Measurements from ENCODE around the gene TMEM271.

TMEM271 gene

DNA sequence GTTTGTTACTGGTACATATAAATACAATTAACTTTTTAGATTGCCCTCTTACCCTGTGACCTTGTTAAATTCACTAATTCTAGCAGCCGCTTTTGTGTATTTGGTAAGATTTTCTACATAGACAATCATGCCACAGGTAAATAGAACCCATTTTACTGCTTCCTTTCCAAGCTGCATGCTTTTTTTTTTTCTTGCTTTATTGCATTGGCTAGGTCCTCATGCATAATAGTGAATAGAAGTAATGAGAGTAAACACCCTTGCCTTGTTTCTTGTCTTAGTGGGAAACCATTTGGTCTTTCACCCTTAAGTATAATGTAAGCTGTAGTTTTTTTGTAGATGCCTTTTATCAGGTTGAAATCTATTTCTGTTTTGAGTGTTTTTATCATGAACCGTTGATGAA, 7.7 kb upstream of the TMEM271 start:
- TF ChIP-seq, protein P1, sequence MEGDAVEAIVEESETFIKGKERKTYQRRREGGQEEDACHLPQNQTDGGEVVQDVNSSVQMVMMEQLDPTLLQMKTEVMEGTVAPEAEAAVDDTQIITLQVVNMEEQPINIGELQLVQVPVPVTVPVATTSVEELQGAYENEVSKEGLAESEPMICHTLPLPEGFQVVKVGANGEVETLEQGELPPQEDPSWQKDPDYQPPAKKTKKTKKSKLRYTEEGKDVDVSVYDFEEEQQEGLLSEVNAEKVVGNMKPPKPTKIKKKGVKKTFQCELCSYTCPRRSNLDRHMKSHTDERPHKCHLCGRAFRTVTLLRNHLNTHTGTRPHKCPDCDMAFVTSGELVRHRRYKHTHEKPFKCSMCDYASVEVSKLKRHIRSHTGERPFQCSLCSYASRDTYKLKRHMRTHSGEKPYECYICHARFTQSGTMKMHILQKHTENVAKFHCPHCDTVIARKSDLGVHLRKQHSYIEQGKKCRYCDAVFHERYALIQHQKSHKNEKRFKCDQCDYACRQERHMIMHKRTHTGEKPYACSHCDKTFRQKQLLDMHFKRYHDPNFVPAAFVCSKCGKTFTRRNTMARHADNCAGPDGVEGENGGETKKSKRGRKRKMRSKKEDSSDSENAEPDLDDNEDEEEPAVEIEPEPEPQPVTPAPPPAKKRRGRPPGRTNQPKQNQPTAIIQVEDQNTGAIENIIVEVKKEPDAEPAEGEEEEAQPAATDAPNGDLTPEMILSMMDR (IDR thresholded peaks at IDR 0.05; ENCODE audit: low read length) = no peak
- TF ChIP-seq EZH2 (IDR thresholded peaks at IDR 0.05; ENCODE audit: borderline replicate concordance, low read length) = no peak
- Histone ChIP-seq H3K27ac (ENCODE audit: low read depth, low read length, poor library complexity, severe bottlenecking) (no peak overlapping the region), H3K4me2 (ENCODE audit: low read length) (no peak overlapping the region), H3K79me2 (ENCODE audit: insufficient read depth, low read length) (no peaks in the 10 kb centered on the region), H3K4me3 (ENCODE audit: low read depth, low read length, poor library complexity, severe bottlenecking) (no peak overlapping the region), H3K36me3 (ENCODE audit: insufficient read depth, low read length) (no peaks in the 10 kb centered on the region), H4K20me1 (ENCODE audit: insufficient read depth, low read length) (no peaks in the 10 kb centered on the region), H3K9me3 (ENCODE audit: low read length) (no peaks in the 10 kb centered on the region), H3K9me2 (ENCODE audit: low read depth, low read length) (no peaks in the 10 kb centered on the region), H3K4me1 (ENCODE audit: insufficient read depth, low read length, severe bottlenecking) (no peaks in the 10 kb centered on the region), H2AFZ (ENCODE audit: low read length) (no peak overlapping the region), H3K27me3 (ENCODE audit: insufficient read depth, low read length) (no peaks in the 10 kb centered on the region), H3F3A (ENCODE audit: insufficient read depth, low read length) (no peaks in the 10 kb centered on the region), H3K9ac (ENCODE audit: low read length) (no peak overlapping the region)

DNA sequence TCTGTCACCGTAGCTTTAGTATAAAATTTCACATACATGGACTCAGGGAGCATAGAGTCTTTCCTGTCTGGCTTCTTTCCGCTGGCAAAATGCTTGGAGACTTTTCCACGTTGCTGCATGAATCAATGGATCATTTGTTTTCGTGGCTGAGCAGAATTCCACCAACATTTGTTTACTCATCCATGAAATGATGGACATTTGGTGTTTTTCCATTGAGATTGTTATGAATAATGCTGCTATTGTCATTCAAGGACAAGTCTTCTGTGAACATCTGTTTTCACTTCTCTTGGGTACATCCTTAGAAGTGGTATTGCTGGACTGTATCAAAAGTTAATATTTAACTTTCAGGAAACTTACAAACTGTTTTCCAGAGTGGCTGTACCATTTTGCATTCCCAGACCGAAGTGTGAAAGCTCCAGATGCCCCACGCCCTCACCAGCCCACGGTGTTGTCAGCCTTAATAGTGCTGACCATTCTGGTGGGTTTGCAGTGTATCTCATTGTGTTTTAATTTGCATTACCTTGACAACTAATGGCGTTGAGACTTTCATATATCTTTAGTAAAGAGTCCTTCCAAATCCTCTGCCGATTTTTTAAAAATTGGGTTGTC, 5.8 kb upstream of the TMEM271 start:
- H3K9me2 ChIP-seq (ENCODE audit: low read depth, low read length) = no peaks in the 10 kb centered on the region
- no peaks in the 10 kb centered on the region for H3F3A ChIP-seq (ENCODE audit: insufficient read depth, low read length)
- H4K20me1 ChIP-seq (ENCODE audit: insufficient read depth, low read length) = no peaks in the 10 kb centered on the region
- TF ChIP-seq, protein P1 (IDR thresholded peaks at IDR 0.05; ENCODE audit: low read length) = no peak
- no peak for TF ChIP-seq EZH2 (IDR thresholded peaks at IDR 0.05; ENCODE audit: borderline replicate concordance, low read length)
- no peak overlapping the region for H3K4me3 ChIP-seq (ENCODE audit: low read depth, low read length, poor library complexity, severe bottlenecking)
- H3K27ac ChIP-seq (ENCODE audit: low read depth, low read length, poor library complexity, severe bottlenecking) = no peak overlapping the region
- no peaks in the 10 kb centered on the region for H3K36me3 ChIP-seq (ENCODE audit: insufficient read depth, low read length)
- H2AFZ ChIP-seq (ENCODE audit: low read length) = no peak overlapping the region
- H3K4me1 ChIP-seq (ENCODE audit: insufficient read depth, low read length, severe bottlenecking) = no peaks in the 10 kb centered on the region
- H3K9ac ChIP-seq (ENCODE audit: low read length) = no peak overlapping the region
- H3K4me2 ChIP-seq (ENCODE audit: low read length) = no peak overlapping the region
- no peaks in the 10 kb centered on the region for H3K9me3 ChIP-seq (ENCODE audit: low read length)
- H3K79me2 ChIP-seq (ENCODE audit: insufficient read depth, low read length) = no peaks in the 10 kb centered on the region
- H3K27me3 ChIP-seq (ENCODE audit: insufficient read depth, low read length) = no peaks in the 10 kb centered on the region

DNA sequence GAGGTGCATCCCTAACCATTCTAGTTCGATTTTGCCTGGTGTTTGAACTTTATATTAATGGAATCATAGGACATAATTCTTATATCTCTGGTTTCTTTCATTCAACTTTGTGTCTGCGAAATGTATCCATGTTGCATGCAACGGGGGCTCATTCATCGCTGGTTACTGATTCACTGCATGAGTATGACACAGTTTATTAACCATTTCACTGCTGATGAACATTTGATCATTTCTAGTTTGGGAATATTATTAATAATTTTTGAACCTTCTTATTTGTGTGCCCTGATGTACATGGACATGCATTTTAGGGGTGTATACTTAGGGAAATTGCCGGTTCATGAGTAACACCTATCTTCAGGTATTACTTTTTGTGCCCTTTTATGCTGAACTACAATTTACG, 5.1 kb upstream of the TMEM271 start:
- H3F3A ChIP-seq (ENCODE audit: insufficient read depth, low read length) = no peaks in the 10 kb centered on the region
- H3K27ac ChIP-seq (ENCODE audit: low read depth, low read length, poor library complexity, severe bottlenecking) = no peak overlapping the region
- H3K4me1 ChIP-seq (ENCODE audit: insufficient read depth, low read length, severe bottlenecking) = no peaks in the 10 kb centered on the region
- no peaks in the 10 kb centered on the region for H3K9me3 ChIP-seq (ENCODE audit: low read length)
- H3K36me3 ChIP-seq (ENCODE audit: insufficient read depth, low read length) = no peaks in the 10 kb centered on the region
- no peak overlapping the region for H3K4me2 ChIP-seq (ENCODE audit: low read length)
- no peaks in the 10 kb centered on the region for H3K79me2 ChIP-seq (ENCODE audit: insufficient read depth, low read length)
- TF ChIP-seq, protein P1 (IDR thresholded peaks at IDR 0.05; ENCODE audit: low read length) = no peak
- TF ChIP-seq EZH2 (IDR thresholded peaks at IDR 0.05; ENCODE audit: borderline replicate concordance, low read length) = no peak
- no peak overlapping the region for H3K9ac ChIP-seq (ENCODE audit: low read length)
- H3K4me3 ChIP-seq (ENCODE audit: low read depth, low read length, poor library complexity, severe bottlenecking) = no peak overlapping the region
- no peaks in the 10 kb centered on the region for H3K27me3 ChIP-seq (ENCODE audit: insufficient read depth, low read length)
- H2AFZ ChIP-seq (ENCODE audit: low read length) = no peak overlapping the region
- H4K20me1 ChIP-seq (ENCODE audit: insufficient read depth, low read length) = no peaks in the 10 kb centered on the region
- H3K9me2 ChIP-seq (ENCODE audit: low read depth, low read length) = no peaks in the 10 kb centered on the region
